GM18505 (cell line): ENCODE data around the gene COQ5.
A peak's percentile ranks its signal among the peaks of the same experiment; 100 is the strongest.
"Not testable (repeated sequence)": the region's sequence is repeated elsewhere in the genome, so short reads cannot be mapped to it uniquely, and the experiment has no call there.

ENCODE experiments used
- ATAC-seq: cut with Tn5 transposase; IDR thresholded peaks from one replicate; pipeline ENCODE4 v1.9.1; 2021; ENCODE audit not compliant: unreplicated experiment
- POLR2A ChIP-seq: IDR thresholded peaks from 4 replicates; pipeline ENCODE4 v1.6.1; 2011; ENCODE audit warnings: borderline replicate concordance; ENCODE audit not compliant: insufficient read depth, insufficient read length; ENCODE audit errors: extremely low read depth

Gene COQ5

GRCh38 chr12:120498870-120499515 is 30.0 kb downstream of the COQ5 start:
- no peak for TF ChIP-seq POLR2A
- no peak for ATAC-seq

- no peak for TF ChIP-seq POLR2A
- no peak for ATAC-seq
These were observed 31.3 kb downstream of the COQ5 start for GRCh38 chr12:120497524-120498150.

GRCh38 chr12:120496413-120497340 is 32.3 kb downstream of the COQ5 start:
- peak; percentile 28 for ATAC-seq
- no peak for TF ChIP-seq POLR2A

- TF ChIP-seq POLR2A, result peak; percentile 96
- peak; percentile 96 for ATAC-seq
These were observed 33.1 kb downstream of the COQ5 start, which contains the start of gene DYNLL1 for GRCh38 chr12:120495731-120496412. DYNLL1 (plus strand) TSS chr12:120496113; CDS start chr12:120496422, 309 bp downstream.

GRCh38 chr12:120495186-120495730 is 33.7 kb downstream of the COQ5 start:
- no peak for TF ChIP-seq POLR2A
- peak; percentile 3 for ATAC-seq

- no peak for ATAC-seq
- TF ChIP-seq POLR2A, result no peak
These were observed 38.0 kb downstream of the COQ5 start for GRCh38 chr12:120490833-120491512.

GRCh38 chr12:120490325-120490724 is 38.6 kb downstream of the COQ5 start:
- ATAC-seq, result no peak
- no peak for TF ChIP-seq POLR2A

GRCh38 chr12:120489018-120489417 is 39.9 kb downstream of the COQ5 start:
- ATAC-seq, result no peak
- no peak for TF ChIP-seq POLR2A

- no peak for ATAC-seq
- TF ChIP-seq POLR2A, result no peak
These were observed 40.8 kb downstream of the COQ5 start for GRCh38 chr12:120488057-120488640.

- not testable (repeated sequence) for ATAC-seq
These were observed 41.4 kb downstream of the COQ5 start for GRCh38 chr12:120487552-120487951.

GRCh38 chr12:120485961-120486881 is 42.7 kb downstream of the COQ5 start:
- no peak for TF ChIP-seq POLR2A
- ATAC-seq, result no peak
